WTC11 (cell line): ENCODE results near the gene CPPED1.

Source experiments
- ATF3 ChIP-seq: sonication (generic); formaldehyde crosslinking; conservative IDR thresholded peaks from 2 replicates; pipeline ENCODE4 v1.8.1; 2022; ENCODE audit warnings: mild to moderate bottlenecking, missing genetic modification reagents
- TF ChIP-seq, protein P1 (sequence below): fragments of 200-600 bp; IDR thresholded peaks from 2 replicates; pipeline ENCODE4 v1.8.0; 2022; ENCODE audit warnings: antibody characterized with exemption

DNA sequence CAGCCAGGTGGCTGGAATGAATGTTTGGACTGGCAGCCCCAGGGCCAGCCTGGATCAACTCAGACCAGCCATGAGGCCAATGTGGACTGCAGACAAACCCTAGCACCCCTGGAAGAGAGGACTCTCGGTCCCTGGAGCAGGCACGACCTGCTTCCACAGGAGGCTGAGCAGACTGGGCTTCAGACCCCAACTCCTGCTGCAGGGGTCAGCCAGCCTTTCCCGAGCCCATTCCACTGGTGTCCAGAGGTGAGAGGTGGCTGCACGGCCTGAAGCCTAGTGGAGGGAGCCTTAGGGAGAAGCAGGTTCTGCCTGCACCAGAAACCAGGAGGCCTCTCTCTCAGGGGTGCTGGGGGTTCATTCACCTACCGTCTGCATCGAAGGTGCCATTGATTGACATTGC is 97.1 kb downstream of the CPPED1 start:
- no peak for TF ChIP-seq ATF3 (CRISPR knock-in tag)
- TF ChIP-seq, protein P1, sequence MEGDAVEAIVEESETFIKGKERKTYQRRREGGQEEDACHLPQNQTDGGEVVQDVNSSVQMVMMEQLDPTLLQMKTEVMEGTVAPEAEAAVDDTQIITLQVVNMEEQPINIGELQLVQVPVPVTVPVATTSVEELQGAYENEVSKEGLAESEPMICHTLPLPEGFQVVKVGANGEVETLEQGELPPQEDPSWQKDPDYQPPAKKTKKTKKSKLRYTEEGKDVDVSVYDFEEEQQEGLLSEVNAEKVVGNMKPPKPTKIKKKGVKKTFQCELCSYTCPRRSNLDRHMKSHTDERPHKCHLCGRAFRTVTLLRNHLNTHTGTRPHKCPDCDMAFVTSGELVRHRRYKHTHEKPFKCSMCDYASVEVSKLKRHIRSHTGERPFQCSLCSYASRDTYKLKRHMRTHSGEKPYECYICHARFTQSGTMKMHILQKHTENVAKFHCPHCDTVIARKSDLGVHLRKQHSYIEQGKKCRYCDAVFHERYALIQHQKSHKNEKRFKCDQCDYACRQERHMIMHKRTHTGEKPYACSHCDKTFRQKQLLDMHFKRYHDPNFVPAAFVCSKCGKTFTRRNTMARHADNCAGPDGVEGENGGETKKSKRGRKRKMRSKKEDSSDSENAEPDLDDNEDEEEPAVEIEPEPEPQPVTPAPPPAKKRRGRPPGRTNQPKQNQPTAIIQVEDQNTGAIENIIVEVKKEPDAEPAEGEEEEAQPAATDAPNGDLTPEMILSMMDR: no peak
